ENCODE measurements around the gene TNNI3K.

DNA sequence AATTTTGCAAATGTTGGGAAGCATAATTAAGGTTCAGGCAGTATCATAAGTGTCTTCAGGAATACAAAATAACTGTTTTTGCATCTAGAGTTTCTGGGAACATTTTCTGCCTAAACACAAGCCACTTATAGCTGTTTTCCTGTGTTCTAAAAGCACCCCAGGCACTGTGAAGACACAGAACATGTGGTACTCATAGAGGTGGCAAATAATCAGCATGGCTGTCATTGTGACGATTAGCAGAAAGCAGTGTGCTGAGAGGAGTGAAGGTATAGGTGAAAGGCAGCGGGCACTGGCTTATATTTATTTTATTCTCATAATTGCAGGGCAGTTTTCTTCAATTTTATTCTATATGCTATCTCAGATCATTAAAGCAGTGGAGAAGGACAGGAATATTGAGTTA is 157.7 kb downstream of the TNNI3K start:
- no peak for TF ChIP-seq POLR2A (IDR thresholded peaks at IDR 0.05)
- TF ChIP-seq, protein P1, sequence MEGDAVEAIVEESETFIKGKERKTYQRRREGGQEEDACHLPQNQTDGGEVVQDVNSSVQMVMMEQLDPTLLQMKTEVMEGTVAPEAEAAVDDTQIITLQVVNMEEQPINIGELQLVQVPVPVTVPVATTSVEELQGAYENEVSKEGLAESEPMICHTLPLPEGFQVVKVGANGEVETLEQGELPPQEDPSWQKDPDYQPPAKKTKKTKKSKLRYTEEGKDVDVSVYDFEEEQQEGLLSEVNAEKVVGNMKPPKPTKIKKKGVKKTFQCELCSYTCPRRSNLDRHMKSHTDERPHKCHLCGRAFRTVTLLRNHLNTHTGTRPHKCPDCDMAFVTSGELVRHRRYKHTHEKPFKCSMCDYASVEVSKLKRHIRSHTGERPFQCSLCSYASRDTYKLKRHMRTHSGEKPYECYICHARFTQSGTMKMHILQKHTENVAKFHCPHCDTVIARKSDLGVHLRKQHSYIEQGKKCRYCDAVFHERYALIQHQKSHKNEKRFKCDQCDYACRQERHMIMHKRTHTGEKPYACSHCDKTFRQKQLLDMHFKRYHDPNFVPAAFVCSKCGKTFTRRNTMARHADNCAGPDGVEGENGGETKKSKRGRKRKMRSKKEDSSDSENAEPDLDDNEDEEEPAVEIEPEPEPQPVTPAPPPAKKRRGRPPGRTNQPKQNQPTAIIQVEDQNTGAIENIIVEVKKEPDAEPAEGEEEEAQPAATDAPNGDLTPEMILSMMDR (IDR thresholded peaks at IDR 0.05): no peak
